ENCODE measurements around the gene CEP104. TPM values are rescaled to one million over a fixed set of nuclear protein-coding genes. Genes with fewer than 3 reads are reported as not detected.

Gene CEP104
- total and polyA plus RNA-seq, 10 of the 15 experiments (the other 5 are each of a cell fraction or from before 2014, with no cell fraction given): 7.2 to 34.8 (median 19.3) TPM

GRCh38 chr1:3863231-3863935 is 6.4 kb upstream of the CEP104 start (continued):
- TF ChIP-seq NFYA (IDR thresholded peaks at IDR 0.05; ENCODE audit: borderline replicate concordance, low read depth, low read length): no peak

DNA sequence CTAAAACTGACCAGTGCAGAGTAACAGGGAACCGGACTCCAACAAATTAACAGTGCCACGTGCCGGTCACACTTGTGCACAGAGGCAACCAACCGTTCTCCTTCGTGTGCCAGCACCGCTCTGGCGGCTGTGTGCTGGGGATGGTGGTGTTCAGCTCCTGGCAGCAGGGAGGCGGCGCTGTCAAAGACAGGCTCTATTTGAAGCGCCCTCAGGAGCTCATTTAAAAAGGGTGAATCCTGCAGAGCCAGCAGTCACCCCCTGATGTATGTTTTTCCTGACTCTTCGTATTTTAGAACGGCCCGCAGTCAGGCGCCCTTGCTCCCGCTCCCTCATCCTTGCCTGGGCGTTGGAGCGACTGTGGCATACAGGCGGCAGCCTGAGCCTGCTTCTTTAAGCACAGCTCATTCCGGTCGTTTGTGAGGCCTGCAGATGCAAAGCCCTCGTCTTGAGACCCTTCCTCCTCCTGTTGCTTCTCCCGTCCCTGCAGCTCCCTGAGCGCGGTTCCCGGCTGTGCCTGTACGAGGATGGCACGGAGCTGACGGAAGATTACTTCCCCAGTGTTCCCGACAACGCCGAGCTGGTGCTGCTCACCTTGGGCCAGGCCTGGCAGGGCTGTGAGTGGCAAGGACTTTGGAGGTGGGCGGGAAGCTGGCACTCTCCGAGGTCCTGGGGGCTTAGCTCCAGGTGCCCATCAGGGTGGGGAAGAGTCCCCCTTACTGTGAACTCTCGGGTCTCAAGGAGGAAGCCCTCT is 1.4 kb upstream of the CEP104 start:
- ATAC-seq (no peak), FAIRE-seq (no peak), DNase-seq (ENCODE audit: low read depth, low spot score) (no peak)
- in situ Hi-C loops (cut with MboI) (no loop called here), intact Hi-C loops (cut with micrococcal nuclease; ENCODE audit: unreplicated experiment) (no loop called here)
- TF ChIP-seq BHLHE40 (IDR thresholded peaks at IDR 0.05; ENCODE audit: borderline replicate concordance in 1 of 2, low read depth in 2 of 2, low read length in 1 of 2) (peak in 1 of 2 experiments; percentile 21; a peak in 1 of 4 replicates), STAT3 (IDR thresholded peaks at IDR 0.05; ENCODE audit: low read depth, low read length) (no peak), PAX8 (IDR thresholded peaks at IDR 0.05) (no peak), RAD21 (IDR thresholded peaks at IDR 0.05; ENCODE audit: insufficient read depth, low read depth, low read length) (0 out of 2 replicates have a peak, but pooled peaks have one; percentile 1), FOXK2 (IDR thresholded peaks at IDR 0.05) (no peak), PBX3 (IDR thresholded peaks at IDR 0.05; ENCODE audit: insufficient replicate concordance, low read depth, low read length) (no peak), ZBTB33 (IDR thresholded peaks at IDR 0.05) (peak; percentile 81; the same call in 1 of the 2 replicates), BRCA1 (IDR thresholded peaks at IDR 0.05; ENCODE audit: low read depth, low read length) (no peak), POU2F2 (IDR thresholded peaks at IDR 0.05; ENCODE audit: borderline replicate concordance, low read depth, low read length) (no peak), MEF2B (IDR thresholded peaks at IDR 0.05; ENCODE audit: partially characterized antibody, poor library complexity, severe bottlenecking) (no peak), MTA2 (IDR thresholded peaks at IDR 0.05; ENCODE audit: low read depth) (no peak), NRF1 (conservative IDR thresholded peaks at IDR 0.05; ENCODE audit: low read depth, low read length) (no peak), BCL11A (IDR thresholded peaks at IDR 0.05; ENCODE audit: low read depth, low read length) (no peak)
- TF ChIP-seq, protein P1, sequence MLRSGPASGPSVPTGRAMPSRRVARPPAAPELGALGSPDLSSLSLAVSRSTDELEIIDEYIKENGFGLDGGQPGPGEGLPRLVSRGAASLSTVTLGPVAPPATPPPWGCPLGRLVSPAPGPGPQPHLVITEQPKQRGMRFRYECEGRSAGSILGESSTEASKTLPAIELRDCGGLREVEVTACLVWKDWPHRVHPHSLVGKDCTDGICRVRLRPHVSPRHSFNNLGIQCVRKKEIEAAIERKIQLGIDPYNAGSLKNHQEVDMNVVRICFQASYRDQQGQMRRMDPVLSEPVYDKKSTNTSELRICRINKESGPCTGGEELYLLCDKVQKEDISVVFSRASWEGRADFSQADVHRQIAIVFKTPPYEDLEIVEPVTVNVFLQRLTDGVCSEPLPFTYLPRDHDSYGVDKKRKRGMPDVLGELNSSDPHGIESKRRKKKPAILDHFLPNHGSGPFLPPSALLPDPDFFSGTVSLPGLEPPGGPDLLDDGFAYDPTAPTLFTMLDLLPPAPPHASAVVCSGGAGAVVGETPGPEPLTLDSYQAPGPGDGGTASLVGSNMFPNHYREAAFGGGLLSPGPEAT (IDR thresholded peaks at IDR 0.05; ENCODE audit: low read depth): no peak
- Histone ChIP-seq H3K4me1 (ENCODE audit: control insufficient read depth, insufficient read depth, low read length) (peaks cover 3% of the 10 kb centered on the region; the same call in 1 of the 2 replicates), H4K20me1 (ENCODE audit: control insufficient read depth, insufficient read depth) (no peaks in the 10 kb centered on the region), H2AFZ (ENCODE audit: control insufficient read depth, low read depth, low read length) (no peak overlapping the region), H3K79me2 (ENCODE audit: control insufficient read depth, insufficient read depth, low read length) (peaks cover 15% of the 10 kb centered on the region), H3K27ac (ENCODE audit: control insufficient read depth, insufficient read depth) (no peak overlapping the region), H3K36me3 (ENCODE audit: control insufficient read depth in 2 of 2, insufficient read depth in 2 of 2, low read length in 1 of 2) (no peaks in the 10 kb centered on the region), H3K9me3 (replicated peaks; ENCODE audit: control insufficient read depth, insufficient read depth, low read length) (no peaks in the 10 kb centered on the region), H3K9ac (ENCODE audit: control insufficient read depth, insufficient read depth, low read length) (no peak overlapping the region), H3K4me3 (peak overlapping the region; percentile 95), H3K4me2 (ENCODE audit: control insufficient read depth, insufficient read depth) (peak overlapping the region; percentile 87), H3K27me3 (replicated peaks in 1 of 2; ENCODE audit: control insufficient read depth in 2 of 2, insufficient read depth in 2 of 2, low read length in 1 of 2) (no peaks in the 10 kb centered on the region)
- 91% methylated on average over 33 of the region's 34 CpGs for WGBS (ENCODE audit: insufficient coverage, insufficient replicate concordance, low lambda C conversion rate, missing lambda C conversion rate)
- no TSS peak for BruUV-seq (replicated peaks)
- SMC1A ChIA-PET (ENCODE audit: uncharacterized antibody, unreplicated experiment): interaction anchor here (0.7 to 1.2 kb wide), 4 partner anchors 35 to 53 kb away, joined by 3 read pairs; no protein-coding TSS in a partner anchor
- POLR2A ChIA-PET: interaction anchor here (0.6 to 1.7 kb wide), 3 partner anchors 10 to 193 kb away, joined by 4 read pairs; no protein-coding TSS in a partner anchor
- CTCF ChIA-PET: interaction anchor here (0.5 to 3.2 kb wide), 4 partner anchors 41 to 1909 kb away, joined by 3 to 9 read pairs (median 4); partner anchors contain the start of gene C1orf174
- RAD21 ChIA-PET (ENCODE audit: unreplicated experiment): interaction anchor here (0.5 to 1.3 kb wide), 4 partner anchors 35 to 680 kb away, joined by 3 to 5 read pairs (median 4); partner anchors contain the start of gene C1orf174
